VCaP (cell line): Measurements from ENCODE around the gene PASK.

ENCODE experiments used
- H3K27ac ChIP-seq: fragments of 450-650 bp; 2 replicates; pipeline ENCODE4 v1.5.1; 2017
- TF ChIP-seq, protein P1 (sequence below): fragments of 450-650 bp; conservative IDR thresholded peaks from 2 replicates; pipeline ENCODE4 v1.5.1; 2017; ENCODE audit warnings: mild to moderate bottlenecking, moderate library complexity

PASK gene

DNA sequence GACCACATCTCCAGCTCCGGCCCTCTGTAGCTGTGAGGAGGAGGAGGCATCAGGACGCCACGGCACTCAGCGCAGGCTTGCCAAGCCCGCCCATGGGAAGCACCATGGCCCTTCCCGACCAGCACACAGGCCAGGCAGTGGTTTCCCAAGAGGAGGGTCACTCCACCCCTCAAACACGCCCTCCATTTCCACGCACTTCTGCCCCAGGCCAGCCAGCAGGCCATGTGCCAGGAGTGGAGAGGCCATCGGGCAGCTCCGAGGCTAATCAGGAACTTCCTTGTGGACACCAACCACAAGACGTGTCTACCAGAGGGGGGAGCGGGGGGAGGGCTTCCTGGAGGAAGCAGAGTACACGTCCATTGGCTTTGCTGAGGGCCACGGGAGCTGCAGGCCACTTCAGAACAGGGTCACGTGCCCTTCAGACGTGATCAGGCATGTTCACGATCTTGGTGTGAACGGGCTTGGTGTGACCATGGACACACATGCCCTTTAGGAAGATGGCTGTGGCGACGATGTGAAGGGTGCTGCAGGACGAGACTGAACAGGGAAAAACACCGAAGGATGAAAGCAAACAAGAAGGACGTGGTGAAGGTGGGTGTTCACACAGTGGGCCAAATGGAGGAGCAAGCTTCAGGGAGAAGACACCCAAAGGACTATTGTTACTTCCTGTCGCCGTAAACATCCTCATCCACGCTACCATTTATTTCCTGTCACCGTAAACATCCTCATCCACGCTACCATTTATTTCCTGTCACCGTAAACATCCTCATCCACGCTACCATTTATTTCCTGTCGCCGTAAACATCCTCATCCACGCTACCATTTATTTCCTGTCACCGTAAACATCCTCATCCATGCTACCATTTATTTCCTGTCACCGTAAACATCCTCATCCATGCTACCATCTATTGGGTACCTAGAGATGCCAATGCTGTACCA lies 40.7 kb downstream of the PASK start:
- TF ChIP-seq, protein P1, sequence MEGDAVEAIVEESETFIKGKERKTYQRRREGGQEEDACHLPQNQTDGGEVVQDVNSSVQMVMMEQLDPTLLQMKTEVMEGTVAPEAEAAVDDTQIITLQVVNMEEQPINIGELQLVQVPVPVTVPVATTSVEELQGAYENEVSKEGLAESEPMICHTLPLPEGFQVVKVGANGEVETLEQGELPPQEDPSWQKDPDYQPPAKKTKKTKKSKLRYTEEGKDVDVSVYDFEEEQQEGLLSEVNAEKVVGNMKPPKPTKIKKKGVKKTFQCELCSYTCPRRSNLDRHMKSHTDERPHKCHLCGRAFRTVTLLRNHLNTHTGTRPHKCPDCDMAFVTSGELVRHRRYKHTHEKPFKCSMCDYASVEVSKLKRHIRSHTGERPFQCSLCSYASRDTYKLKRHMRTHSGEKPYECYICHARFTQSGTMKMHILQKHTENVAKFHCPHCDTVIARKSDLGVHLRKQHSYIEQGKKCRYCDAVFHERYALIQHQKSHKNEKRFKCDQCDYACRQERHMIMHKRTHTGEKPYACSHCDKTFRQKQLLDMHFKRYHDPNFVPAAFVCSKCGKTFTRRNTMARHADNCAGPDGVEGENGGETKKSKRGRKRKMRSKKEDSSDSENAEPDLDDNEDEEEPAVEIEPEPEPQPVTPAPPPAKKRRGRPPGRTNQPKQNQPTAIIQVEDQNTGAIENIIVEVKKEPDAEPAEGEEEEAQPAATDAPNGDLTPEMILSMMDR = no peak
- H3K27ac ChIP-seq = no peak overlapping the region

DNA sequence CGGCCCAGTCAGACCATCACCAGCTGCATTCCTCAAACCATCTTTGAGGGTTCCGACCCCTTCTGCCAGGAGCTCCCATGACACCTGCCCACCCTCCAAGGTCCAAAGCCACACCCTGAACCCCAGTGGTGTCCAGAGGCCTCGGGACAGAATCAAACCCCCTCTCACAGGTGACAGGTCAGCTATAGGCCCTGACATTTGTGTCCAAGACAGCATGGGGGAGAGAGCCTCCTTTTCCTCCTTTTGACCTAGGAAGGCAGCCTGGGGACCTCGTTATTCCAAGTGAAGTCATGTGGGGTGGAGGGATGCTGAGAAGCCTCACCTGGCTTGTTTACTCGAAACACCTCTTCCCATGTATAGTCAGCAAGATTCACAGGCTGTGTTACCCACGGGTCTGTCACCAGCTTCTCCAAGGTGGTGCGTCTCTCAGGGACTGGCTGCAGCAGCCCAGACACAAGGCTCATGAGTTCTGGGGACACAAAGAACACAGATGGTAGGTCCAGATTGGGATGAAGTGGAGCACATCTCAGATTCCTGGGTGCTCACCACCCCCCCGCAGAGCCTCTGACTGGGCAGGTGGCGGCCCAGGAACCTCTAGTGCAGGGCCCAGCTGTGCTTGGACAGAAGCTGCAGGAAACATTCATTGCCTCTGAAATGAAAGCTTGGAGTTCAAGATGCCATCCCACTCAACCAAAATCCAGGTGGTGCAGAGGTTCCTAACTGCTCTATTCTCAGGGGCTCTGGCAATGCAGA lies 42.1 kb downstream of the PASK start:
- TF ChIP-seq, protein P1 = no peak
- H3K27ac ChIP-seq = no peak overlapping the region

DNA sequence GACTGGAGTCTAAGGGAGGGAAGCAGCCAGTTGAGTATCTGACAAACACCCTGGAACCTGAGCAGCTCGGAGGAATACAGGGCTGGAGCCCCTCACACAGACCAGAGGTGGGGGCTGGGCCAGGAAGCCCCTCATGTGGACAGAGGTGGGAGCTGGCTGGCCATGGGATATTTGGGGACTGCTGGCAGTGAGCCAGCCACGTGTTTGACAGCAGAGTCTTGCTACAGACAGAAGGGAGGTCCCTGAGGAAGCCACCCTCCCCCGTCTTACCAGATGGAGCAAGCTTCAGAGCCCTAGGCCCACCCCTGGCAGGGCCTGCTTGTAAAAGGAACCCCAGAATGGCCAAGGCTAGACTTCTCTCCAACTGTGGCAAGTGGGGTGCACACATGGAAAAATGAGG lies 43.6 kb downstream of the PASK start:
- TF ChIP-seq, protein P1 = no peak
- no peak overlapping the region for H3K27ac ChIP-seq

DNA sequence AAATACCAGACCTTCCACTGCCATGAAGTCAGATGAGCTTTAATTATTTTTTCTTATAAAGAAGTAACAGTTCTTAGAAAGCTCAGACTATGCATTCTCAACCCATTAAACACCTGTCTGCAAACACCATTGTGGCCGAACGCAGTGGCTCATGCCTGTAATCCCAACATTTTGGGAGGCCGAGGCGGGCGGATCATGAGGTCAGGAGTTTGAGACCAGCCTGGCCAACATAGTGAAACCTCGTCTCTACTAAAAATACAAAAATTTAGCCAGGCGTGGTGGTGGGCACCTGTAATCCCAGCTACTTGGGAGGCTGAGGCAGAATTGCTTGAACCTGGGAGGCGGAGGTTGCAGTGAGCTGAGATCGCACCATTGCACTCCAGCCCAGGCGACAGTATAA lies 44.7 kb downstream of the PASK start:
- peak overlapping the region; percentile 99; the same call in 1 of the 2 replicates for H3K27ac ChIP-seq

DNA sequence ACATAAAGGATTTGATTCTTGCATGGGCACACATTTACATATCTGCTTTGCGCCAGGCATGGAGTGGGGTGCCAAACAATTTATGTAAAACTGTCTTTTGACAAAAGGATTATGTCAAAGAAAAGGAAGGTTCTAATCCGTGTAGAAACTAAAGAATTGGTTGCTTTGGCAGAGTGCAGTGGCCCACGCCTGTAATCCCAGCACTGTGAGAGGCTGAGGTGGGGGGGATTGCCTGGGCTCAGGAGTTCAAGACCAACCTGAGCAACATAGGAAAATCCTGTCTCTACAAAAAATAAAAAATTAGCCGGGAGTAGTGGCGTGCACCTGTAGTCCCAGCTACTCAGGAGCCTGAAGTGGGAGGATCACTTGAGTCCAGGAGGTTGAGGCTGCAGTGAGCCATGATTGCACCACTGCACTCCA lies 46.1 kb downstream of the PASK start:
- H3K27ac ChIP-seq = peak overlapping the region; percentile 99

DNA sequence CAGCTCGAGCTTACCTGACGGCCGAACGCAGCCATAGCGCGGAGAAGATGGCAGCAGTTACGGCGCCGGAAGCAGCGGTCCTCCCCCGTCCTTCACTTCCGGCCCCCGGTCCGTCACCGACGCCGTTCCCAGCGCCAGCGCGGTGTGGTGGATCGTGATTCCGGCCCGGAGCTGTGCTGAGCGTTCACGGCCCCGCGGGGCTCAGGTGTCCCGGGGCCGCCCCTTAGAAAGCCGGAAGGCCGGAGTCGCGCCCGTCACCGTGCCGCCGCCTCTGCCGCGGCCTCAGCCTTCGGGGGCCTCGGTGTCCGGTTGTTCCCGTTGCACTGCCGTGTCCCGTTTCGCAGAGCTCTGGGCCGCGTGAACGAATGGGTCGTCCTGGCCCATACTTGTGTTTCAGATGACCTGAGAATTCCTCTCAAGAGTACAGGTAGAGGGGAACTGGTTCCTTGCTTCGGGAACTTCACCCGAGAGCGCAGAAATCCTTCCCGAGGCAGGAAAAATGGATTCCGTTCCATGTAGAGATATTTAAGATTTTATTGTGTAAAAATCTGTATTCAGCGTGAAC lies 47.0 kb downstream of the PASK start, which contains the start of gene MTERF4:
TSS of gene MTERF4 (minus strand) at position 49 of the 565 bp plus-strand sequence. CDS start at position 35, 14 bp downstream.
- TF ChIP-seq, protein P1 = no peak
- H3K27ac ChIP-seq = peak within 1 kb of the TSS; percentile 99

More for the DNA sequence above, 46.1 kb downstream of the PASK start:
- TF ChIP-seq, protein P1 = no peak

DNA sequence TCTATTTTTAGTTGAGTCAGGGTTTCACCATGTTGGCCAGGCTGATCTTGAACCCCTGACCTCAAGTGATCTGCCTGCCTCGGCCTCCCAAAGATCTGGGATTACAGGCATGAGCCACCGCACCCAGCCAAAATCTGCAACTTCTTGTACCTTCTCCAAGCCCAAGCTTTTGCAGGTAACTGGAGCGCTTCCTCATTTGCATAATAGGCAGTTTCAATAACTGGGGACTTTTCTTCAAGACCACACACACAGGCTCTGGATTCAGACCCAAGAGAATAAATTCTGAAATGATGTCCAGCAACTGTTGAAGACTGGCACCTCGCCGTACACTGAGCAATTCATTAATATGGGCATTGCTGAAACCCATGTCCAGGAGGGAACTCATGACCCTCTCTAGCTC lies 50.0 kb downstream of the PASK start:
- TF ChIP-seq, protein P1 = no peak
- H3K27ac ChIP-seq = peak overlapping the region; percentile 99; the same call in 1 of the 2 replicates
